OCI-LY3 (cell line): ENCODE results near the gene ADGRG2.
"Not testable (repeated sequence)": the region's sequence is repeated elsewhere in the genome, so short reads cannot be mapped to it uniquely, and the experiment has no call there.

Source experiments
- H2AFZ ChIP-seq: fragments of 200-600, 300-600 bp; shearing (Covaris generic); 2 replicates; pipeline ENCODE4 v1.6.0; 2014; ENCODE audit warnings: antibody characterized with exemption, low read depth, low read length
- H3K27ac ChIP-seq: fragments of 200-600, 300-600 bp; sonication (generic); 2 replicates; pipeline ENCODE4 v1.5.1; 2014; ENCODE audit warnings: mild to moderate bottlenecking, low read length, moderate library complexity, mixed read lengths
- H3K27me3 ChIP-seq: fragments of 200-600, 300-600 bp; sonication (generic); 2 replicates; pipeline ENCODE4 v1.6.1; 2014; ENCODE audit warnings: low read depth, low read length, mixed read lengths
- H3K36me3 ChIP-seq: fragments of 200-600, 300-600 bp; sonication (generic); replicated peaks from 2 replicates; pipeline ENCODE3; 2014; ENCODE audit warnings: low read depth, low read length, mixed read lengths
- H3K4me1 ChIP-seq: fragments of 300-600, 200-600 bp; sonication (generic); 2 replicates; pipeline ENCODE4 v1.6.1; 2014; ENCODE audit warnings: low read length, mixed read lengths
- H3K4me2 ChIP-seq: fragments of 200-600, 300-600 bp; sonication (generic); 2 replicates; pipeline ENCODE4 v1.6.1; 2014; ENCODE audit warnings: low read length, mixed read lengths
- H3K4me3 ChIP-seq: fragments of 300-600, 200-600 bp; sonication (generic); 2 replicates; pipeline ENCODE4 v1.5.1; 2014; ENCODE audit warnings: antibody characterized with exemption, mild to moderate bottlenecking, low read length, moderate library complexity
- H3K79me2 ChIP-seq: fragments of 300-600, 200-600 bp; shearing (Covaris generic); 2 replicates; pipeline ENCODE4 v1.6.1; 2014; ENCODE audit warnings: mild to moderate bottlenecking, low read length, mixed read lengths
- H3K9ac ChIP-seq: fragments of 300-600, 200-600 bp; shearing (Covaris generic); 2 replicates; pipeline ENCODE4 v1.6.0; 2014; ENCODE audit warnings: mild to moderate bottlenecking, low read length, moderate library complexity
- H3K9me3 ChIP-seq: fragments of 200-600, 300-600 bp; shearing (Covaris generic); 2 replicates; pipeline ENCODE4 v1.6.1; 2014; ENCODE audit warnings: low read length, mixed read lengths; ENCODE audit not compliant: insufficient read depth
- H4K20me1 ChIP-seq: fragments of 200-600, 300-600 bp; sonication (generic); 2 replicates; pipeline ENCODE4 v1.6.1; 2016; ENCODE audit warnings: low read length, mixed read lengths; ENCODE audit not compliant: insufficient read depth
- EZH2phosphoT487 ChIP-seq: fragments of 200-600 bp; shearing (Covaris generic); IDR thresholded peaks from 2 replicates; pipeline ENCODE4 v1.6.1; 2018; ENCODE audit warnings: antibody characterized with exemption, mixed run types, low read depth
- TF ChIP-seq, protein P1 (sequence below): fragments of 200-600, 300-600 bp; sonication (generic); IDR thresholded peaks from 2 replicates; pipeline ENCODE4 v1.5.1; 2014; ENCODE audit warnings: antibody characterized with exemption, low read length, low read depth

ADGRG2 gene

DNA sequence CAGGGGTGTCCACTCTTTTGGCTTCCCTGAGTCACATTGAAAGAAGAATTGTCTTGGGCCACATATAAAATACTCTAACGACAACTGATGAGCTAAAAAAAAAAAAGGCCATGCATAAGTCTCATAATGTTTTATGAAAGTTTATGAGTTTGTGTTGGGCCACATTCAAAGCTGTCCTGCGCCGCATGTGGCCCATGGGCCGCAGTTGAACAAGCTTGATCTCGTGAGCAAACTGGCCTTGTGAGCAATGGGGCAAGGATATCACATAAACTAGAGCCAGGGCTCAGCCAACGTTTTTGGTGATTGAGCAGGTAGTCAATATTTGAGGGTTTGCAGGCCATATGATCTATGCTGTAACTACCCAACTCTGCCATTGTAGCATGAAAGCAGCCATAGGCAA, 93.7 kb downstream of the ADGRG2 start:
- Histone ChIP-seq H3K4me2 (no peak overlapping the region), H3K4me3 (no peak overlapping the region), H3K9ac (no peak overlapping the region), H2AFZ (no peak overlapping the region), H3K36me3 (no peaks in the 10 kb centered on the region), H3K27me3 (no peaks in the 10 kb centered on the region), H3K9me3 (no peaks in the 10 kb centered on the region), H4K20me1 (no peaks in the 10 kb centered on the region), H3K4me1 (no peaks in the 10 kb centered on the region), H3K27ac (no peak overlapping the region), H3K79me2 (no peaks in the 10 kb centered on the region)
- TF ChIP-seq, protein P1, sequence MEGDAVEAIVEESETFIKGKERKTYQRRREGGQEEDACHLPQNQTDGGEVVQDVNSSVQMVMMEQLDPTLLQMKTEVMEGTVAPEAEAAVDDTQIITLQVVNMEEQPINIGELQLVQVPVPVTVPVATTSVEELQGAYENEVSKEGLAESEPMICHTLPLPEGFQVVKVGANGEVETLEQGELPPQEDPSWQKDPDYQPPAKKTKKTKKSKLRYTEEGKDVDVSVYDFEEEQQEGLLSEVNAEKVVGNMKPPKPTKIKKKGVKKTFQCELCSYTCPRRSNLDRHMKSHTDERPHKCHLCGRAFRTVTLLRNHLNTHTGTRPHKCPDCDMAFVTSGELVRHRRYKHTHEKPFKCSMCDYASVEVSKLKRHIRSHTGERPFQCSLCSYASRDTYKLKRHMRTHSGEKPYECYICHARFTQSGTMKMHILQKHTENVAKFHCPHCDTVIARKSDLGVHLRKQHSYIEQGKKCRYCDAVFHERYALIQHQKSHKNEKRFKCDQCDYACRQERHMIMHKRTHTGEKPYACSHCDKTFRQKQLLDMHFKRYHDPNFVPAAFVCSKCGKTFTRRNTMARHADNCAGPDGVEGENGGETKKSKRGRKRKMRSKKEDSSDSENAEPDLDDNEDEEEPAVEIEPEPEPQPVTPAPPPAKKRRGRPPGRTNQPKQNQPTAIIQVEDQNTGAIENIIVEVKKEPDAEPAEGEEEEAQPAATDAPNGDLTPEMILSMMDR, result no peak
- TF ChIP-seq EZH2phosphoT487, result no peak

DNA sequence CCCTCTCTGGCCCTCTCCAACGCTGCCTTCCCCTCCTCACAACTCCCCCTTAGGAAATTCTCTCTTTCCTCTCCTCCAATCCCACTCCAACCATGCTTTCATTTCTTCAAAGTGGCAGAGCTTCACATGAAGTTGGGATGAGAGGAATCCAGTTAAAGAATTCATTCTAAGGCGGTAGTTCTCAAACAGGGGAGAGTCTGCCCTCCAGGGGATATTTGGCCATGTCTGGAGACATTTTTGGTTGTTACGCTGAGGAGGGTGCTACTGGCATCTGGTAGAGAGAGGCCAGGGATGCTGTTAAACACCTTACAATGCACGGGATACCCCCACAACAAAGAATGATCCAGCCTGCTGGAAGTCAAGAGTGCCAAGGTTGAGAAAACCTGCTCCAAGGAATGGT, 97.9 kb downstream of the ADGRG2 start:
- Histone ChIP-seq H3K79me2 (no peaks in the 10 kb centered on the region), H3K4me1 (no peaks in the 10 kb centered on the region), H3K27me3 (no peaks in the 10 kb centered on the region), H3K9ac (no peak overlapping the region), H3K4me2 (no peak overlapping the region), H2AFZ (no peak overlapping the region), H3K36me3 (no peaks in the 10 kb centered on the region), H3K4me3 (no peak overlapping the region), H3K9me3 (no peaks in the 10 kb centered on the region), H4K20me1 (no peaks in the 10 kb centered on the region), H3K27ac (no peak overlapping the region)
- TF ChIP-seq EZH2phosphoT487, result no peak
- TF ChIP-seq, protein P1, result no peak

DNA sequence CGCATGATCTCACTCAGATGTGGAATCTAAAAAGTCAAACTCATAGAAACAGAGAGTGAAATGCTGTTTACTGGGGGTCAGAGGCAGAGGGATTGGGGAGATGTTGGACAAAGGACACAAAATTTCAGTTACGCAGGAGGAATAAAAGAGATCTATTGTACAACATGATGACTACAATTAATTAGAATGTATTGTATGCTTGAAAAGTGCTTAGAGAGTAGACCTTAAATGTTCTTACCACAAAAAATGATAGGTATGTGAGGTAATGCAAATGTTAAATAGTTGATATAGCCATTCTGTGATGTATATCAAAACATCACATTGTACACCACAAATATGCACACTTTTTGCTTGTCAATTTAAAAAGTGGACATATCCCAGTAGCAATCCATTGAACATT, 102.3 kb downstream of the ADGRG2 start:
- no peaks in the 10 kb centered on the region for H3K36me3 ChIP-seq

DNA sequence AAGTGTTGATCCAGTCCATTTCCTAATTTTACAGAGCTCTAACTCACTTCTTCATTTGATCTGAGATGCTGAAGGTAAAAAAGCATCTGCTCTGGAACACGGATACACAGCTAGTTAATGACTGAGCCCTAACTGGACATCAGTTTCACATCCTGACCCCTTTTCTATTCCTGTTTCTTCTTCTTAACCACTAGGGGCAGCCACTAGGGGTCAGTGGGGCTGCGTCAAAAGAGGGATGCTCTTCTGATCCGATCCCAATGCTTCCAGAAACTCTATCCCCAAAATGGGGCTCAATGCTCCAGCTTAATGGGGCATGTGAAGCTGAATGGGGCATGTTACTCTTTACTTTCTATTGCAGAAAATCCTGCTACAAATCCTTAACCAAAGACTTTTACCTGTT, 105.0 kb downstream of the ADGRG2 start:
- no peaks in the 10 kb centered on the region for H4K20me1 ChIP-seq
- H3K4me1 ChIP-seq, result no peaks in the 10 kb centered on the region
- H3K36me3 ChIP-seq, result no peaks in the 10 kb centered on the region
- H3K4me3 ChIP-seq, result no peak overlapping the region
- no peak overlapping the region for H3K27ac ChIP-seq
- no peaks in the 10 kb centered on the region for H3K27me3 ChIP-seq
- TF ChIP-seq, protein P1, result peak; percentile 59
- TF ChIP-seq EZH2phosphoT487, result no peak
- no peak overlapping the region for H3K4me2 ChIP-seq
- H3K9ac ChIP-seq, result no peak overlapping the region
- no peaks in the 10 kb centered on the region for H3K9me3 ChIP-seq
- no peaks in the 10 kb centered on the region for H3K79me2 ChIP-seq
- no peak overlapping the region for H2AFZ ChIP-seq

More for the DNA sequence above, 102.3 kb downstream of the ADGRG2 start:
- no peaks in the 10 kb centered on the region for H4K20me1 ChIP-seq
- no peaks in the 10 kb centered on the region for H3K4me1 ChIP-seq
- H3K4me3 ChIP-seq, result no peak overlapping the region
- no peaks in the 10 kb centered on the region for H3K27me3 ChIP-seq
- H3K79me2 ChIP-seq, result no peaks in the 10 kb centered on the region
- TF ChIP-seq, protein P1, result no peak
- H3K9me3 ChIP-seq, result no peaks in the 10 kb centered on the region
- no peak overlapping the region for H3K9ac ChIP-seq
- no peak overlapping the region for H3K27ac ChIP-seq
- no peak overlapping the region for H2AFZ ChIP-seq
- no peak overlapping the region for H3K4me2 ChIP-seq

DNA sequence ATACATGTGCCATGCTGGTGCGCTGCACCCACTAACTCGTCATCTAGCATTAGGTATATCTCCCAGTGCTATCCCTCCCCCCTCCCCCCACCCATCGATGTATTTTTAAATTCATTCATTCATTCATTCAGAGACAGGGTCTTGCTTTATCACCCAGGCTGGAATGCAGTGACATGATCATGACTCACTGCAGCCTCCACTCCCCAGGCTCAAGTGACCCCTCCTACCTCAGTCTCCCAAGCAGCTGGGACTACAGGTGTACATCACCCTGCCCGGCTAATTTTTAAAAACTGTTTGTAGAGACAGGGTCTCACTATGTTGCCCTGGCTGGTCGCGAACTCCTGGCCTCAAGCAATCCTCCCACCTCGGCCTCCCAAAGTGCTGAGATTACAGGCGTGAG, 105.7 kb downstream of the ADGRG2 start:
- not testable (repeated sequence) for H3K4me3 ChIP-seq, H3K79me2 ChIP-seq, H3K27me3 ChIP-seq, H4K20me1 ChIP-seq, H3K27ac ChIP-seq, H3K4me1 ChIP-seq, H3K4me2 ChIP-seq, H2AFZ ChIP-seq, H3K9me3 ChIP-seq, H3K36me3 ChIP-seq, H3K9ac ChIP-seq
